NCI-H2227 treated with DMSO at 0.1 percent for 48 hours (cell line): ENCODE measurements around the gene RUNX1.

ENCODE experiments used
- DNase-seq: peaks from one replicate; lab custom pipeline; 2025; lab: John Stamatoyannopoulos, UW

Gene RUNX1

GRCh38 chr21:35048706-35049617, at the start of gene RUNX1:
Gene RUNX1, minus strand, starts transcription at chr21:35049302.
- DNase-seq = no peak

GRCh38 chr21:35097525-35097924, 48.4 kb upstream of the RUNX1 start:
- no peak for DNase-seq

- DNase-seq = no peak
These were observed 47.9 kb upstream of the RUNX1 start for GRCh38 chr21:35096959-35097358.

- no peak for DNase-seq
These were observed 46.8 kb upstream of the RUNX1 start for GRCh38 chr21:35095859-35096291.

- no peak for DNase-seq
These were observed 44.4 kb upstream of the RUNX1 start for GRCh38 chr21:35093514-35093913.

GRCh38 chr21:35091496-35091895, 42.4 kb upstream of the RUNX1 start:
- no peak for DNase-seq

GRCh38 chr21:35090403-35090802, 41.3 kb upstream of the RUNX1 start:
- no peak for DNase-seq

- DNase-seq = no peak
These were observed 39.2 kb upstream of the RUNX1 start for GRCh38 chr21:35088319-35088771.

GRCh38 chr21:35086357-35086756, 37.3 kb upstream of the RUNX1 start:
- no peak for DNase-seq

- no peak for DNase-seq
These were observed 35.8 kb upstream of the RUNX1 start for GRCh38 chr21:35084869-35085268.

GRCh38 chr21:35083246-35083645, 34.1 kb upstream of the RUNX1 start:
- no peak for DNase-seq

GRCh38 chr21:35081861-35082260, 32.8 kb upstream of the RUNX1 start:
- no peak for DNase-seq

- no peak for DNase-seq
These were observed 30.1 kb upstream of the RUNX1 start for GRCh38 chr21:35079181-35079580.

- DNase-seq = no peak
These were observed 28.9 kb upstream of the RUNX1 start for GRCh38 chr21:35077975-35078374.

- DNase-seq = no peak
These were observed 28.4 kb upstream of the RUNX1 start for GRCh38 chr21:35077466-35077865.

- no peak for DNase-seq
These were observed 26.4 kb upstream of the RUNX1 start for GRCh38 chr21:35075546-35075945.

GRCh38 chr21:35072960-35073359, 23.9 kb upstream of the RUNX1 start:
- no peak for DNase-seq

- no peak for DNase-seq
These were observed 23.5 kb upstream of the RUNX1 start for GRCh38 chr21:35072557-35072956.

GRCh38 chr21:35071347-35071746, 22.2 kb upstream of the RUNX1 start:
- DNase-seq = no peak

- DNase-seq = no peak
These were observed 21.3 kb upstream of the RUNX1 start for GRCh38 chr21:35070436-35070835.

GRCh38 chr21:35066824-35067223, 17.7 kb upstream of the RUNX1 start:
- no peak for DNase-seq

- DNase-seq = no peak
These were observed 14.5 kb upstream of the RUNX1 start for GRCh38 chr21:35063428-35064172.

GRCh38 chr21:35062016-35062415, 12.9 kb upstream of the RUNX1 start:
- no peak for DNase-seq
